ENCODE measurements around the gene ABL1.
"Not testable (repeated sequence)": the region's sequence is repeated elsewhere in the genome, so short reads cannot be mapped to it uniquely, and the experiment has no call there.

The ABL1 gene

GRCh38 chr9:130845901-130846481 lies 10.9 kb downstream of the ABL1 start:
- Histone ChIP-seq H3K36me3 (ENCODE audit: low read length) (no peaks in the 10 kb centered on the region), H3K4me2 (ENCODE audit: low read depth, low read length, poor library complexity, severe bottlenecking) (no peak overlapping the region), H3K9me2 (replicated peaks; ENCODE audit: insufficient read depth, low read length) (no peaks in the 10 kb centered on the region), H3K9me3 (ENCODE audit: insufficient read depth, low read length) (no peaks in the 10 kb centered on the region), H3K27ac (ENCODE audit: low read depth, low read length) (no peak overlapping the region), H3K9ac (ENCODE audit: low read length) (no peak overlapping the region), H3K4me3 (ENCODE audit: insufficient read depth, low read length, poor library complexity, severe bottlenecking) (no peak overlapping the region), H4K20me1 (ENCODE audit: low read depth, low read length) (peaks cover 5% of the 10 kb centered on the region; the same call in 1 of the 2 replicates), H3K27me3 (ENCODE audit: low read length) (no peaks in the 10 kb centered on the region), H2AFZ (ENCODE audit: low read depth, low read length, severe bottlenecking) (no peak overlapping the region), H3F3A (ENCODE audit: insufficient read depth) (no peaks in the 10 kb centered on the region), H3K79me2 (ENCODE audit: insufficient read depth, low read length) (no peaks in the 10 kb centered on the region)
- no peak for TF ChIP-seq CTCF (IDR thresholded peaks at IDR 0.05; ENCODE audit: insufficient read depth, low read length, poor library complexity, severe bottlenecking)
- TF ChIP-seq EZH2phosphoT487 (conservative IDR thresholded peaks at IDR 0.05; ENCODE audit: low read length): no peak

GRCh38 chr9:130846487-130847305 lies 11.6 kb downstream of the ABL1 start:
- H3K27ac ChIP-seq (ENCODE audit: low read depth, low read length): no peak overlapping the region
- H3K9ac ChIP-seq (ENCODE audit: low read length): no peak overlapping the region
- H3K79me2 ChIP-seq (ENCODE audit: insufficient read depth, low read length): no peaks in the 10 kb centered on the region
- no peak for TF ChIP-seq CTCF (IDR thresholded peaks at IDR 0.05; ENCODE audit: insufficient read depth, low read length, poor library complexity, severe bottlenecking)
- no peak for TF ChIP-seq EZH2phosphoT487 (conservative IDR thresholded peaks at IDR 0.05; ENCODE audit: low read length)
- no peaks in the 10 kb centered on the region for H3F3A ChIP-seq (ENCODE audit: insufficient read depth)
- H3K9me3 ChIP-seq (ENCODE audit: insufficient read depth, low read length): no peaks in the 10 kb centered on the region
- H3K9me2 ChIP-seq (replicated peaks; ENCODE audit: insufficient read depth, low read length): no peaks in the 10 kb centered on the region
- no peak overlapping the region for H3K4me3 ChIP-seq (ENCODE audit: insufficient read depth, low read length, poor library complexity, severe bottlenecking)
- H2AFZ ChIP-seq (ENCODE audit: low read depth, low read length, severe bottlenecking): no peak overlapping the region
- H3K36me3 ChIP-seq (ENCODE audit: low read length): no peaks in the 10 kb centered on the region
- H4K20me1 ChIP-seq (ENCODE audit: low read depth, low read length): peaks cover 8% of the 10 kb centered on the region; the same call in 1 of the 2 replicates
- H3K27me3 ChIP-seq (ENCODE audit: low read length): no peaks in the 10 kb centered on the region
- no peak overlapping the region for H3K4me2 ChIP-seq (ENCODE audit: low read depth, low read length, poor library complexity, severe bottlenecking)

GRCh38 chr9:130847306-130848217 lies 12.5 kb downstream of the ABL1 start:
- Histone ChIP-seq H3K36me3 (ENCODE audit: low read length) (no peaks in the 10 kb centered on the region), H3K9me2 (replicated peaks; ENCODE audit: insufficient read depth, low read length) (no peaks in the 10 kb centered on the region), H4K20me1 (ENCODE audit: low read depth, low read length) (peaks cover 8% of the 10 kb centered on the region; the same call in 1 of the 2 replicates), H3K4me3 (ENCODE audit: insufficient read depth, low read length, poor library complexity, severe bottlenecking) (no peak overlapping the region), H3K4me2 (ENCODE audit: low read depth, low read length, poor library complexity, severe bottlenecking) (no peak overlapping the region), H2AFZ (ENCODE audit: low read depth, low read length, severe bottlenecking) (no peak overlapping the region), H3K27ac (ENCODE audit: low read depth, low read length) (no peak overlapping the region), H3K79me2 (ENCODE audit: insufficient read depth, low read length) (no peaks in the 10 kb centered on the region), H3F3A (ENCODE audit: insufficient read depth) (no peaks in the 10 kb centered on the region), H3K9me3 (ENCODE audit: insufficient read depth, low read length) (no peaks in the 10 kb centered on the region), H3K27me3 (ENCODE audit: low read length) (no peaks in the 10 kb centered on the region), H3K9ac (ENCODE audit: low read length) (no peak overlapping the region)
- TF ChIP-seq CTCF (IDR thresholded peaks at IDR 0.05; ENCODE audit: insufficient read depth, low read length, poor library complexity, severe bottlenecking) (no peak), EZH2phosphoT487 (conservative IDR thresholded peaks at IDR 0.05; ENCODE audit: low read length) (no peak)

GRCh38 chr9:130848514-130848913 lies 13.5 kb downstream of the ABL1 start:
- H2AFZ ChIP-seq (ENCODE audit: low read depth, low read length, severe bottlenecking); H3K27ac ChIP-seq (ENCODE audit: low read depth, low read length); H3K4me3 ChIP-seq (ENCODE audit: insufficient read depth, low read length, poor library complexity, severe bottlenecking); H3K9ac ChIP-seq (ENCODE audit: low read length); H3K9me3 ChIP-seq (ENCODE audit: insufficient read depth, low read length); H3K27me3 ChIP-seq (ENCODE audit: low read length); H3K36me3 ChIP-seq (ENCODE audit: low read length); H3K4me2 ChIP-seq (ENCODE audit: low read depth, low read length, poor library complexity, severe bottlenecking); H3K79me2 ChIP-seq (ENCODE audit: insufficient read depth, low read length); H3K9me2 ChIP-seq (replicated peaks; ENCODE audit: insufficient read depth, low read length); H3F3A ChIP-seq (ENCODE audit: insufficient read depth); H4K20me1 ChIP-seq (ENCODE audit: low read depth, low read length): not testable (repeated sequence)

Measured in SU-DHL-6 (cell line).